Stimulated activated naive CD4-positive, alpha-beta T cell treated with Interleukin-2 at 50 U/mL for 16 hours (primary cell): Measurements from ENCODE around the gene PLCG2.
"Not testable (repeated sequence)": the region's sequence is repeated elsewhere in the genome, so short reads cannot be mapped to it uniquely, and the experiment has no call there.

Source experiments
- DNase-seq: peaks from one replicate; lab custom pipeline; 2025; lab: John Stamatoyannopoulos, UW

Gene PLCG2

DNA sequence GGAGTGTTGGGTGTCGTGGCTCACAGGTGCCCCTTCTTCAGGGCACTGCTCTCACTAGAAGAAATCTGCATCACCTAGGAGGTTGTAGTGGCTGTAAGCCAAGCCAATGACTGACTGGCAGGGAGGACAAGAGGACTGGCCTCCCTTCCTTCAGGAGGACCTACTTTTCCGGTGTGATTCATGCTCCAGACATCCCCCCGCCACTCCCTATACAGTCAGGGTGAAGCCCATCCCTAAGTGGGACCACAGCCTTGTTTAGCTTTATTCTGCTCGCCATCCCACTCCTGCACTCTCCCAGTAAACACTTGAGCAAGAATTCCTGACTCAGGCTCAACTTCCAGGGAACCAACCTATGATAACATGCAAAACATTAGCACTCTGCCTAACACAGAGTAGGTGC lies 67.0 kb downstream of the PLCG2 start:
- no peak for DNase-seq

DNA sequence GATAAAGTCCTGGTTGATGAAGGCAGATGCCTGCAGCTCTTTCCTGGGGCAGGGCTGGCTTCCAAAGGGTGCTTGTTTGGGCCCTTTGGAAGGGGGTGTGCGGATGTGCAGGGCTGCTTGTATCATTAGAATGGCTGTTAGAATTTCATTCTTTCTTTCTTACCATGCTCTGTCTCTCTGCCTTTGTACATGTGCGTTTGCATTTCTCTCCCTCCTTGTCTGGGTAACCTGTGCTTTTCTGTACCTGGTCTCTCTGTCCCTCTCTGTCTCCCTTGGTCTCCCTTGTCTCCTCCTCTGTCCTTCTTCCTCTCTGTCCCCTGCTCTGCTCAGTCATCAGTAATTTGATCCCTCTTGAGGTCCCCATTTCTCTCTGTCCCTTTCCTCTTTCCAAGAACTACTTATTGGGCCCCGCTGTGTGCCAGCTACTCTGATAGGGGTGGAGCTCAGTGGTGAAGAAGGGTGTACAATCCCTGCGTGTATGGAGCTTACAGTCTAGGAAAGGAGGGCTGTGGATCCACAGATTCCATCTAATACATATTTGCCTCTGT lies 69.3 kb downstream of the PLCG2 start:
- DNase-seq: no peak

GRCh38 chr16:81850197-81850944 lies 71.3 kb downstream of the PLCG2 start:
- DNase-seq: no peak

DNA sequence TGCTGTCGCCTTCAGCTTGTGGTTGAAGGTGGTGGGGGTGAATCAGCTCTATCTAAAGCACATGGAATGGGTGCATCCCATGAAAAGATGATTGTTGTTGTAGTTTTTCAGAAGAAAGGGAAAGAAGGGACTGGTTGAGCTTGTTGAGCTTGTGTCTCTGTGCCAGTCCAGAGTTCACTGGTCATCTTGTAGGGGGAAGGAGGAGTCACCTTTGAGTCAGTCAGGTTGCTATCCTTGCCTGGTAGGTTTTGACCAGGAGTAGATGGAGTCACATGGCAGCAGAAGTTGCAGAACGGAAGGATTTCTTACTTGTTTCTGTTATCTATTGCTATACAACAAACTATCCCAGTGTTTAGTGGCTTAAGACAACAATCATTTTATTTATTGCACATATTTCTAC lies 73.3 kb downstream of the PLCG2 start:
- no peak for DNase-seq

DNA sequence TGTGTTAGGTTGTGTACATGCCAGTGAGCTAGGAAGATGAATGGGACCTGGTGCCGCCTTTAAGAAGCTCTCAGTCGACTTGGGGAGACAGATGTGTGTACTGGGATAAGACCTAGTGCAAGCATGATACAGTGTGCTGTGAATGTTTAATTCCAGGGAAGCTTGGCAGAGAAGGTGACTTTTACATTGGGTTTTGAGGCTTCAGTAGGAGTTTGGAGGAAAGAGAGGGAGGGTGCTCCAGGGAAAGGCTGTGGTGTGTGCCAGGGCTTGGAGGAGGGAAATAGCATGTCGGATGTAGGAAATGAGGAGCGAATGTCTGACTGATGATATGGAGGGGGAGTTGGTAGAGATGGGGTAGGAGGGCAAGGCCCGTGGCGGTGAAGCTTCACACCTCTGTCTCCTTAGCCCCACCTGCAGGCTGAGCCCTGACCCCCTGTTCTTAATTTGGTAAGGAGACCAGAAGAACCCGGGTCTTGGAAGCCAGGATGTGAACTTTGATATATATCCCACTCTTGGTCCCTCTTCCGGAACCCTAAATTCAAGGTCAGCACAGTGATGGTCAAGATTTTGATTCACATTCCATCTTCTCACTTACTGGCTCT lies 76.6 kb downstream of the PLCG2 start:
- DNase-seq: no peak

GRCh38 chr16:81860287-81861266 lies 81.5 kb downstream of the PLCG2 start:
- DNase-seq: no peak

DNA sequence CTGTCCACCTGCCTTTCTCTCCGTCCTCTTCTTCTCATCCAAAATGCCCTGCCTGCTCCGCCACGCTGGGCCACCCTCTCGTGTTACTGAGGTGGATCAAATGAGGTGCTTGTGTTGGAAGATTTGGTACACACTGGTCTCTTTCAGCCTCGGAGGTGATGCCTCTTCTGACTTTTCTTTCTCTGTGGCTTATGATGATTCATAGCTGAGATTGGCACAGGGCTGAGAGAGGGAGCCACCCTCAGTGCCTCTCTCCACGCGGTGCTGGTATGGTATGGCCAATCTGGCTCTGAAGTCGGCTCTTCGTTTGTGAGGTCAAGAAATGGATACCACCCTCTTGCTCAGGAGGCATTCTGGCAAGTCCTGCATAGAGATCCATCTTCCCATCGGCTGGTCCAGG lies 82.4 kb downstream of the PLCG2 start:
- DNase-seq: no peak

DNA sequence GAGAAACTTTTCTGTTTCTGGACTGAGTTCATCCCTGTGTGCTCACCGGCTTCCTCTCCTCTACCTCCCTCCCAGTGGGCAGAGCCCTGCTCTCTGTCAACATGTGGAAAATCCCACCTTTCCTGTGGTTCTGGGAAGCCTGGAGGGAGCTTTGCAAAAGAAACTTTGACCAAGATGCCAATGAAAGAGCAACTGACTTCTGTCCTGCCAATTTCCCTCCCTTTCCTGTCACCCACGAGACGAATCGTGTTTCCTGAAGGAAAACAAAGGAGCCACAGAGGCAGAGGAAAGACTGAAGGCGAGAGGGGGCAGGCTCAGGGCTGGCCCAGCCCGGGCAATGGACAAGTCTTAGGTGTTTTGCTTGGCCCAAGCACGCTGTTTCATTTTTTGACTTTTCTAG lies 82.8 kb downstream of the PLCG2 start:
- DNase-seq: no peak

GRCh38 chr16:81863630-81864352 lies 84.7 kb downstream of the PLCG2 start:
- no peak for DNase-seq

DNA sequence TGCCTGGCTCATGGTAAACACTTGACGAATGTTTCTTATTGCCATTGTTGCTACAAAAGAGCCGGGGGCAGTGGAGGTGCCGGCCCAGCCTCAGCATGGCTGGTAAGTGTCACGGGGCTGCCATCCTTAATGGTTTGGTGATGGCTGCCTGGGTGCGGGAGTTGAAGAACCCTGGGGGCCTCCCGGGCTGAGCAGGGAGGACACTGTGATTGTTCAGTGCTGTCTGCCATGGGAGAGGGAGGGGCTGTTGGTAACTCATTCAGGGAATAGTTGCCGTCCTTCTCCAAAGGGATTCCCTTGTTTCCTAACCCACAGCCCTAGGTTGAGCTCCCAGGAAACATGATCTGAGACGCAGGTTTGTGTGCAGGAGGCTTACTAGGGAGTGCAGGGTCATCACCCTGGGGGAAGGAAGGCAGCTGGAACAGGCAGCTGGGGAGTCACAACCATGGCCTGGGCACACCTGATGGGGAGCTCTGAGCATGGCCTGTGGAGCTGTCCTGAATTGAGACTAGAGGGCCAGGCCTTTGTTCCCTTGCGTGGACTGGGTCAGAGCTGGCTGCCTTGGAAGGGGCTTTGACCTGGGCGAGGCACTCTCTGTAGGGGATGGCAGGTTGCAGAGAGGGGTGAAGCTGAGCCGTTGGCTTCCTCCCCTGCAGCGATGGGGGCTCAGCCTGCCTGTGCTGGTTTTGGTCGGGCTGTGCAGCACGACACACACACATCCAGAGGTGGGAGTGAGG lies 85.7 kb downstream of the PLCG2 start:
- DNase-seq: no peak

DNA sequence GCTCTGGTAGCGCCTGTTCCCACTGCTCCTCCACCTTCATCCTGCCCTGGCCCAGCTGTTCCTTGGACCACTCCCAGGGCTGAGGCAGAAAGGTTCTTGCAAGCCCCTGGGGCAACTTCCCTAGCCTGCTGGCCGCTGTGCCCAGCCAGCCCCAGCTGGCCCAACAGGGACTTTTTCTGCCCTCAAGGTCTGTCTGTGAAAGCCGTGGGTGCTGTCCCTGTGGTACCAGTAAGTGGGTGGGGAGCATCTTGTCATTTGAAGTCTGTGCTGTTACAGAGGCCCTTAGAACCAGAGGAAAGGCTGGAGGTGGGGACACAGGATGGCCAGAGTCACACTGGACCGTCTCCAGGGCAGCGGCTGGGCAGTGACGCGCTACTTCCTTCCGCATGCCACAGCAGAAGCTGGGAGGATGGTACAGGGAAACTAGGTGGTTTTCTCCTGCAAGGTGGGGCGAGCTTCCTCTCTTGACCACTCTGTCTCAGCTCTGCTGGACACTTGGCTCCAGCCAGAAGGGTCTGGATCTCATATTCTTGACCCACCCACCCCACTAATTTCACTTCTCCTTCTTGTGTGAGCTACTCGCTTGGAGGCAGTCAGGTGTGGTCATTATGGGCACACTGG lies 87.8 kb downstream of the PLCG2 start:
- DNase-seq: no peak

- no peak for DNase-seq
Observed at GRCh38 chr16:81868057-81868748, 89.1 kb downstream of the PLCG2 start.

GRCh38 chr16:81869326-81869725 lies 90.2 kb downstream of the PLCG2 start:
- no peak for DNase-seq

GRCh38 chr16:81873206-81873605 lies 94.1 kb downstream of the PLCG2 start:
- no peak for DNase-seq

GRCh38 chr16:81873843-81874752 lies 95.0 kb downstream of the PLCG2 start:
- peak; percentile 4 for DNase-seq

GRCh38 chr16:81875461-81875860 lies 96.4 kb downstream of the PLCG2 start:
- no peak for DNase-seq

- DNase-seq: no peak
Observed at GRCh38 chr16:81876273-81876900, 97.3 kb downstream of the PLCG2 start.

DNA sequence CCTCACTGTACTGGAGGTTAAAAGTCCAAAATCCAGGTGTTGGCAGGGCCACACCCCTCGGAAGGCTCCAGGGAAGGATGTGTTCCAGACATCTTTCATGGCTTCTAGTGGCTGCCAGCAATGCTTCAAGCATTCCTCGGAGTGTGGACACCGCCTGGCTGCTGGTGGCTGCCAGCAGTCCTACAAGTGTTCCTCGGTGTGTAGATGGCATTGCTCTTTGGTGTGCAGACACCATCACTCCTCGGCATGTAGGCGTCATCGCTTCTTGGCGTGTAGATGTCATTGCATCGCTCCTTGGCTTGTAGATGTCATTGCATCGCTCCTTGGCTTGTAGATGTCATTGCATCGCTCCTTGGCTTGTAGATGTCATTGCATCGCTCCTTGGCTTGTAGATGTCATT lies 98.4 kb downstream of the PLCG2 start:
- DNase-seq: not testable (repeated sequence)
